ENCODE measurements around the gene PTTG1IP2.

The PTTG1IP2 gene

DNA sequence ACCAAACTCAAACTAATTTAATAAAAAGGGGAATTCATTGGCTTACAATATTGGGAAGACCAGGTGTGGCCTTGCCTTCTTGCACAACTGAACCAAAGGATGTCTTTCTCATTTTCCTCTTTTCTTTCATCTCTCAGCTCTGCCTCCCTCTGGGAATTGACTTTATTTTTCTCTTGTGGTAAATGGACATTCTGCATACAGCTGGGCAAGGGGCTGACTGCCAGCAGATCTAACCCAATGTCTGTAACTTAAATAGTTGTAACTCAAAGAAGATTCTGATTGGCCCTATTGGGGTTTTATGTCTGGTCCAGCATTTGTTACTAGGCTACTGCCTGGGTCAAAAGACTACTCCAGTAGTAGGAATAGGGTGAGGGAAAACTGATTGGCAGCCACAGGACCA, 15.3 kb downstream of the PTTG1IP2 start:
- no peak for DNase-seq

- no peak for DNase-seq
Measured at GRCh38 chr7:90485734-90486316, 16.4 kb downstream of the PTTG1IP2 start.

- no peak for DNase-seq
Measured at GRCh38 chr7:90487808-90488207, 18.4 kb downstream of the PTTG1IP2 start.

GRCh38 chr7:90488220-90488619, 18.8 kb downstream of the PTTG1IP2 start:
- DNase-seq: no peak

- no peak for DNase-seq
Measured at GRCh38 chr7:90492250-90492649, 22.8 kb downstream of the PTTG1IP2 start.

DNA sequence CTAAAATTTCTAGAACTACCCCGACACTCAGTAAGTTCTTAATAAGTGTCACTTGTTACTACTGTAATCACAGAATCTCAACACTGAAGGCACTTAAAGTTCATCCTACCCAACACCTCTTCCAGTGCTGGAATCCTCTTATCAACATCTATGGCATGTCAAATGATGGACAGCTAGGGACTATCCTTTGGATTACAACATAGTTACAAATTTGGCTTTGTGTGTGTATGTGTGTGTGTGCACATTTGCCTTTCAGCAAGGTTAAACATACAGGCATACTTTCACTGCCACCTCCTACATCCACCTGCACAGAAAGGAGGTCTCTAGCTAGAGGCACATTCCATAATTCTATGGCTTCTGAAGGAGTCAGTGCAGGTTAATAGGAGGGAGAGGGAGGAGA, 25.8 kb downstream of the PTTG1IP2 start:
- DNase-seq: no peak

DNA sequence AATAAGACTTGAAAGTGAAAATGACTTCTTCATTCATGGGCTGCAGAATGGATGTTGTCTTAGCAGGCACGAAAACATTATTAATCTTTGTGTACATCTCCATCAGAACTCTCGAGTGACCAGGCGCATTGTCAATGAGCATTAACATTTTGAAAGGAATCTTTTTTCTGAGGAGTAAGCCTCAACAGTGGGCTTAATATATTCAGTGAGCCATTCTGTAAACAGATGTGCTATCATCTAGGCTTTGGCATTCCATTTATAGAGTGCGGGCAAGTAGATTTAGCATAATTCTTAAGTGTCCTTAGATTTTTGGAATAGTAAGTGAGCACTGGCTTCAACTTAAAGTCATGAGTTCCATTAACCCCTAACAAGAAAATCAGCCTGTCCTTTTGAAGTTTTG, 33.1 kb downstream of the PTTG1IP2 start:
- no peak for DNase-seq

DNA sequence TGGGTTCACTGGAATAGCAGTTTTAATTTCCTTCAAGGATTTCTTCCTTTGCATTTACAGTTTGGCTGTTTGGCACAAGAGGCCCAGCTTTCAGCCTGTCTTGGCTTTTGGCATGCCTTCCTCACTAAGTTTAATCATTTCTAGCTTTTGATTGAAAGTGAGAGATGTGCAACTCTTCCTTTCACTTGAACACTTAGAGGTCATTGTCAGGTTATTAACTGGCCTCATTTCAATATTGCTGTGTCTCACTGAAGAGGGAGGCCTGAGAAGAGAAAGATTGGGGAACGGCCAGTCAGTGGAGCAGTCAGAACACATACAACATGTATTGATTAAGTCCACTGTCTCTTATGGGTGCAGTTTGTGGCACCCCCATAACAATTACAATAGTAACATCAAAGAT, 33.9 kb downstream of the PTTG1IP2 start:
- DNase-seq: no peak

GRCh38 chr7:90507692-90508091, 38.3 kb downstream of the PTTG1IP2 start:
- no peak for DNase-seq

GRCh38 chr7:90511776-90512175, 42.3 kb downstream of the PTTG1IP2 start:
- no peak for DNase-seq

DNA sequence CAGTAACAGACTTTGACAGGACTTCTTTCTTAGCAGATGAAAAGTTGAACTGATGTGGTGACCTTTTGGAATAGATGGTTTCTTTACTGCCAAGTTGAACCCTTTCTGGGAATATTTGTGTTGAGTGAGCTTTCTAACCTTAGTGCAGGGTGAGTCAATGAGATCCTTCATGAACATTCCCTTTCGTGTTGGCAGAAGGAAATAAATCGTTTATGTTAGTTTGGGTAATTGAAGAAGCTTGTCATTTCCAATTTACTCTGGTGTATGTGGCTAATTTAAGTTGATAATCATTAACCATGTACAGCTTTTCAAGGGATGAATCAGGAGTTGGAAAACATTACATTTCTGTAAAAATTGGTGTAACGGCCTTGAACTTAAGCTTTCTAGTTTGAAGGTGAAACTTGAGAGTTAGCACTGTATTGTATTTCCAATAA, 43.4 kb downstream of the PTTG1IP2 start:
- no peak for DNase-seq

DNA sequence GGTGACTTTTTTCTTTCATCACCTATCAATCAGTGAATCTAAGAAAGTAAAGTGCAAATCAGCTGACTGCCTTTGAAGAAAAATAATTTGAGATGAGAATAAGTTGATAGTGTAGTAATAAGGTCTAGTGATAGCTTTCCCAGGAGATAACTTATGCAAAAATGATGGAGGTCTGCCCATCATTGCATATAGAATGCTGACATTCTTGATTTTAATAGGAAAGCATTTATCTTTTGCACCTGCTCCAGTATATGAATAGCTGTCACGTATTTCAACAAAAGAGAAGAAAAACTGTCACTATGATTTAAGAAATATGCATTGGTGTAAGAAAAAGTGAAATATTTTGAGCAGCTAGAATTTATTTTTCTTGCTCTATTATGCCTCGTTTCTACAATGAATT, 46.8 kb downstream of the PTTG1IP2 start:
- DNase-seq: no peak

GRCh38 chr7:90518630-90519029, 49.2 kb downstream of the PTTG1IP2 start:
- DNase-seq: no peak

DNA sequence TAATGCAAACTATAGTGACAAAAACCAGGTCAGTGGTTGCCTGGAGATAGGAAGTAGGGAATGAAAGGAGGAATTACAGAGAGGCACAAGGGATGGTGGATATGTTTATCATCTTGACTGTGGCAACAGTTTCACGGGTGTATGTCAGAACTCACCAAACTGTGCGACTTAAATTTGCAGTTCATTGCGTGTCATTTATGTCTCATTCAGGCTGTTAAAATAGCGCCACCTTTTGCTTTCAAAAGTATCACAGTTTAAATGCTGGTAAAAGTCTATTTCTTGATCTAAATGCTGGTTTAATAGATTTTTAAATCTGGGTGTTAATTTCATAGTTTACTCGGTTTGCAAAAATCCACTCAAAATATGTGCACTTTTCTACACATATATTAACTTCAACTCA, 51.0 kb downstream of the PTTG1IP2 start:
- no peak for DNase-seq

DNA sequence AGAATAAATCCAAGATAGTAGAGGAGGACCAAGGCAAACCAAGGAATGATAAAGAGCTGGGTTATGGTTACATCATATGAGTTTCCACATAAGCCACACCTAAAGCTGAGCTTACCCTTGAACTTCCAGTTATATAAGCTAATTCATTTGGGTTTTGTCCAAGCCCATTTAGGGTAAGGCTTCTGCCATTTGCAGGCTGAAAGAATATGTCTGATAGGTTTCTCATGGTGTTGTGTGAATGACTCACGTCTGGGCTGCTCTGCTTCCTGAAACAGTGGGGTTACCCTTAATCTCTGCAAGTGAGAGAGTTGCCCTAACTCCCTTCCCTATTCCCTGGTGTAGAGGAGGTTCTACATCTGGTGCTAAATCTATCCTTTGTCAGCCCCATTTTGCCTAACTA, 60.8 kb downstream of the PTTG1IP2 start:
- no peak for DNase-seq

GRCh38 chr7:90532231-90532929, 62.9 kb downstream of the PTTG1IP2 start:
- DNase-seq: no peak

DNA sequence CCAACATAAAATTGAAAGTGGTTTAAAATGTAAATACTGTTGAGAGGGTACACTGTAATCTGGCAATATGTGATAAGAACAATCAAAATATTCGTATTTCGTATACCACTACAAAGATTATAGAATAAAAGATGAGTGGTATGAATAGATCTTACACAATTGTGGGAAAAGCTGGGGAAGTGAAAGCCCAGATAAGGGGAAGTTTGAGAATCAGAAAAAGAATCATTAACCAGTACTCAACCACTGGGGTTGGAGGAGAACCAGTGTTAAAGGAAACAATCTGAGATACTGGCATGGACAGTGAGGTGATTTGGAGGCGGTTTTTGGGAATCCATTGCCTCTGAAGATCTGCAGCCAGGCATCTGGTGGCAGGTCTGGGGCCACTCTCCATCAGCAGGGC, 67.0 kb downstream of the PTTG1IP2 start:
- no peak for DNase-seq

DNA sequence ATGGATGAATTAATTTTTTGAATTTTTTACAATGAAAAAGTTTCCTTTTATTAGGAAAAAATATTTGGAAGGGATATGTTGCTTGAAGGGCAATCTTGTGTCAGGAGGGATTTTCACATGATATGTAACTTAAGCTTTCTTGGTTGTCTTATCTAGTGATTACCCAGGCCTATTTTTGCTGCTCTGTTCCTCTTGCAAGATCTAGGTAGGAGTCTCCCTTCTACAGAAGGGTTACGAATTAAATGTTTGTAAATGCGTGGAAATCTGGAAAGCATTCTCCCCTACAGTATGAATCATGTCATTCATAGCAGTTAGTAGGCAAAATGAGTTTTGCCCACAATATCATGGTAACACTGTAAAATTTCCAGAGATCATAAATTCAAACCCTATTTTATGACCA, 69.0 kb downstream of the PTTG1IP2 start:
- no peak for DNase-seq

DNA sequence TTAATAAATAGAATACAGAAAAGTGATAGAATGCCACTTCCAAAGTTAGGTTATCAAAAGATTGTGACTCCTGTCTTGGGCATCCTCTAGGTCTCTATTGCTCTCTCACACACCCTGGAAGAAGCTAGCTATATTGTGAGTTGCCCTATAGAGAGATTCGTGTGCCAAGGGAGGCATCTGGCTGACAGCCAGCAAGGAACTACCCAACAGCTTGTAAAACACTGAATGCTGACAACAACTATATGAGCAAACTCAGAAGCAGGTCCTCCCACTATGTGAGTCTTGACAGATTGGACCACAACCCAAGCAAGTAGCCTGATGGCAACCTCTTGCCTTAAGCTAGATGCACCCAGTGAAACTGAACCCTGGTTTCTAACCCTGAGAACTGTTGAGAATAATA, 71.0 kb downstream of the PTTG1IP2 start:
- DNase-seq: no peak

DNA sequence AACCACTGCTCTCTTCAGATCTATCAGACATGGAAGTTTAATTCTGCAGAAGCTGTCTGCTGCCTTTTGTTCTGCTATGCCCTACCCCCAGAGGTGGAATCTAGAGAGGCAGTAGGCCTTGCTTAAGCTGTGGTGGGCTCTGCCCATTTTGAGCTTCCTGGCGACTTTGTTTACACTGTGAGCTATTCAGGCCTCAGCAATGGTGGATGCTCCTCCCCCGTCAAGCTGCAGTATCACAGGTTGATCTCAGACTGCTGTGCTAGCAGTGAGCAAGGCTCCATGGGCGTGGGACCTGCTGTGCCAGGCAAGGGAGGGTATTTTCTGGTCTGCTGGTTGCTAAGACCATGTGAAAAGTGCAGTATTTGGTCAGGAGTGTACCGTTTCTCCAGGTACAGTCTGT, 81.6 kb downstream of the PTTG1IP2 start:
- no peak for DNase-seq

DNA sequence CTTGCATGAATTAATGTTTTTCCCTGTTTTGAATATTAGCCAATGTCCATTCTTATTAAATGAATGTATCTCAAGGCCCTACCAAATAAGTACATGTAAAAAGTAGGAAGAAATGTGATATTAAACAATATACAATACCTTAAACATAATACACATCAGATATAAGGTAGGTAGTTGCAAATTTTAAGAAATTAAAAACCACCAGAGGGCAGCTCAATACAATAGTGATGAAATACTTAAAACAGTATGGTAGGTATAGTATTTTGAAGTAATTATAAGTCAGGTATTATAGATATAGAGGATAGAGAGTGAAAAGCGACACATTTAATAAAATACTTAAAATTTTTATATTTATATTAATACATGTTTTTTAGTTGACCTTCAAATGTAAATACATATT, 83.1 kb downstream of the PTTG1IP2 start:
- DNase-seq: no peak

DNA sequence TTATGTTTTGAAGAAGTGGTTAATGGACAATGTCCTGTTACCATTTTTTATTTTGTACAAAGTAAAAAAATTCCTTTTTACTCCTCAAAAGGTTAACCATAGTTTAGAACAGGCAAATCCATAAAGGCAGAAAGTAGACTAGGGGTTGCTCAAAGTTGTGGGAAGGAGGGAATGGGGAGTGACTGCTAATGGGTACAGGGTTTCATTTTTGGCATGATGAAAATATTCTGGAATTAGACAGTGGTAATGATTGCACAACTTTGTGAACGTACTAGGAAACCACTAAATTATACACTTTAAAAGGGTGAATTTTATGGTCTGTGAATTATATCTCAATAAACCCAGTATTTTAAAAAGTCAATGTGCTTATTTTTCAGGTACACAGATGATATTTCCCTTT, 91.3 kb downstream of the PTTG1IP2 start:
- DNase-seq: no peak
